GM18520 (cell line): ENCODE measurements around the gene GPR160.
"Not testable (repeated sequence)": the region's sequence is repeated elsewhere in the genome, so short reads cannot be mapped to it uniquely, and the experiment has no call there.

ENCODE experiments used
- ATAC-seq: cut with Tn5 transposase; IDR thresholded peaks from one replicate; pipeline ENCODE4 v1.9.1; 2021; ENCODE audit not compliant: unreplicated experiment

GPR160 gene

GRCh38 chr3:170109579-170110293, 71.9 kb downstream of the GPR160 start:
- ATAC-seq, result no peak

GRCh38 chr3:170111147-170111771, 73.5 kb downstream of the GPR160 start:
- ATAC-seq, result no peak

- not testable (repeated sequence) for ATAC-seq
Observed at GRCh38 chr3:170114165-170114564, 76.4 kb downstream of the GPR160 start.

- no peak for ATAC-seq
Observed at GRCh38 chr3:170117134-170117533, 79.3 kb downstream of the GPR160 start.

GRCh38 chr3:170128259-170128976, 90.6 kb downstream of the GPR160 start:
- ATAC-seq, result peak; percentile 54

- peak; percentile 42 for ATAC-seq
Observed at GRCh38 chr3:170128977-170129431, 91.2 kb downstream of the GPR160 start.

GRCh38 chr3:170130532-170130931, 92.7 kb downstream of the GPR160 start:
- ATAC-seq, result no peak

- no peak for ATAC-seq
Observed at GRCh38 chr3:170132335-170132734, 94.5 kb downstream of the GPR160 start.
